PC-9 (cell line): ENCODE results near the gene PRKAR2B. TPM values are rescaled to one million over a fixed set of nuclear protein-coding genes. Genes with fewer than 3 reads are reported as not detected.

Source experiments
- BruUV-seq: library from RNA; stranded (reverse); fragments of 400-500 nt; replicated peaks from 2 replicates; lab custom pipeline; 2021; lab: Mats Ljungman, UMichigan
- CTCF ChIA-PET: fragments of 300-600 bp; sonication (Branson Sonifier 250); formaldehyde crosslinking; loops from one replicate; lab custom pipeline; 2022; ENCODE audit warnings: antibody characterized with exemption; lab: Charles Lee
- POLR2A ChIA-PET: fragments of 300-600 bp; sonication (Branson Sonifier 250); formaldehyde crosslinking; loops from one replicate; lab custom pipeline; 2022; ENCODE audit warnings: antibody characterized with exemption; ENCODE audit not compliant: unreplicated experiment; lab: Charles Lee
- DNase-seq, 2 experiments: peaks; one replicate each; pipeline versions ENCODE4 v3.0.0 to v3.0.0-alpha.2; 2015 to 2022; ENCODE audit warnings: mixed read lengths in 1 of 2
- H2AFZ ChIP-seq: fragments of 200-600 bp; sonication (generic); 2 replicates; pipeline ENCODE4 v1.8.1; 2017; ENCODE audit warnings: antibody characterized with exemption
- H3F3A ChIP-seq: fragments of 200-600 bp; sonication (generic); 2 replicates; pipeline ENCODE4 v1.8.1; 2017; ENCODE audit warnings: antibody characterized with exemption, mild to moderate bottlenecking, low read depth; ENCODE audit not compliant: insufficient read depth
- H3K27ac ChIP-seq: fragments of 200-600 bp; sonication (generic); 2 replicates; pipeline ENCODE4 v1.6.1; 2016; ENCODE audit warnings: mixed run types
- H3K27me3 ChIP-seq: fragments of 200-600 bp; sonication (generic); 2 replicates; pipeline ENCODE4 v1.6.1; 2016; ENCODE audit warnings: low read depth, mixed run types; ENCODE audit not compliant: insufficient read depth
- H3K36me3 ChIP-seq: fragments of 200-600 bp; sonication (generic); 2 replicates; pipeline ENCODE4 v1.6.1; 2016; ENCODE audit warnings: low read depth, mixed run types
- H3K4me1 ChIP-seq: fragments of 200-600 bp; sonication (generic); replicated peaks from 2 replicates; pipeline ENCODE4 v1.6.1; 2016; ENCODE audit warnings: mixed run types; ENCODE audit not compliant: insufficient read depth
- H3K4me2 ChIP-seq: fragments of 200-600 bp; sonication (generic); 2 replicates; pipeline ENCODE4 v1.6.1; 2017; ENCODE audit warnings: mixed run types
- H3K4me3 ChIP-seq: fragments of 200-600 bp; sonication (generic); 2 replicates; pipeline ENCODE4 v1.6.1; 2016; ENCODE audit warnings: mixed run types
- H3K79me2 ChIP-seq: fragments of 200-600 bp; sonication (generic); 2 replicates; pipeline ENCODE4 v1.6.1; 2017; ENCODE audit warnings: low read depth, mixed run types
- H3K9me2 ChIP-seq: fragments of 200-600 bp; sonication (generic); 2 replicates; pipeline ENCODE4 v1.8.1; 2017; ENCODE audit warnings: mild to moderate bottlenecking; ENCODE audit not compliant: insufficient read depth
- H3K9me3 ChIP-seq: fragments of 200-600 bp; sonication (generic); 2 replicates; pipeline ENCODE4 v1.8.1; 2016; ENCODE audit warnings: low read depth; ENCODE audit not compliant: insufficient read depth
- H4K20me1 ChIP-seq: fragments of 200-600 bp; sonication (generic); 2 replicates; pipeline ENCODE4 v1.8.1; 2017; ENCODE audit not compliant: insufficient read depth
- CTCF ChIP-seq: fragments of 200-600 bp; sonication (generic); conservative IDR thresholded peaks from 2 replicates; pipeline ENCODE4 v1.6.1; 2017; ENCODE audit warnings: mixed run types, antibody characterized with exemption, mild to moderate bottlenecking, moderate library complexity
- EZH2 ChIP-seq: fragments of 200-600 bp; sonication (generic); IDR thresholded peaks from 2 replicates; pipeline ENCODE4 v1.8.0; 2017; ENCODE audit warnings: antibody characterized with exemption, low read depth
- intact Hi-C: fragments of 100-400 bp; cut with micrococcal nuclease; formaldehyde crosslinking; loops from one replicate; pipeline ENCODE4 v1.10.0; 2022; ENCODE audit not compliant: unreplicated experiment
- total RNA-seq: library from RNA; stranded (reverse); gene quantifications from 2 replicates; pipeline ENCODE4 v1.2.3, GENCODE V29; 2021

PRKAR2B gene
- total RNA-seq, 1 experiment from 2014 or later = 2.9 TPM

- Histone ChIP-seq H2AFZ (peak overlapping the region; percentile 82; the same call in 1 of the 2 replicates), H3K79me2 (no peaks in the 10 kb centered on the region), H3K9me2 (no peaks in the 10 kb centered on the region), H3K4me3 (no peak overlapping the region), H3K4me2 (peak overlapping the region; percentile 77; the same call in 1 of the 2 replicates), H3F3A (peaks cover 12% of the 10 kb centered on the region), H3K36me3 (no peaks in the 10 kb centered on the region), H3K27ac (no peak overlapping the region), H3K9me3 (no peaks in the 10 kb centered on the region), H4K20me1 (no peaks in the 10 kb centered on the region), H3K27me3 (no peaks in the 10 kb centered on the region), H3K4me1 (peaks cover 22% of the 10 kb centered on the region)
- DNase-seq = no peak
- CTCF ChIA-PET = no interaction called here
- POLR2A ChIA-PET = no interaction called here
- TF ChIP-seq CTCF = no peak
- no peak for TF ChIP-seq EZH2
- intact Hi-C loops = no loop called here
- BruUV-seq = no TSS peak
These were observed 1.0 kb upstream of the PRKAR2B start for GRCh38 chr7:107043491-107043890.

GRCh38 chr7:107043921-107044346 lies 571 bp upstream of the PRKAR2B start:
- intact Hi-C loops = no loop called here
- TF ChIP-seq CTCF (no peak), EZH2 (no peak)
- peaks cover 12% of the 10 kb centered on the region for H3F3A ChIP-seq
- POLR2A ChIA-PET = no interaction called here
- no peak overlapping the region for H3K27ac ChIP-seq
- peak overlapping the region; percentile 82 for H2AFZ ChIP-seq
- peak overlapping the region; percentile 62; the same call in 1 of the 2 replicates for H3K4me3 ChIP-seq
- no peak for DNase-seq
- peaks cover 22% of the 10 kb centered on the region for H3K4me1 ChIP-seq
- no peaks in the 10 kb centered on the region for H3K9me3 ChIP-seq
- no peaks in the 10 kb centered on the region for H3K79me2 ChIP-seq
- BruUV-seq = no TSS peak
- no peaks in the 10 kb centered on the region for H3K36me3 ChIP-seq
- CTCF ChIA-PET = no interaction called here
- H3K9me2 ChIP-seq = no peaks in the 10 kb centered on the region
- no peaks in the 10 kb centered on the region for H3K27me3 ChIP-seq
- no peaks in the 10 kb centered on the region for H4K20me1 ChIP-seq
- H3K4me2 ChIP-seq = peak overlapping the region; percentile 77

- Histone ChIP-seq H3K9me3 (no peaks in the 10 kb centered on the region), H3K4me3 (peak overlapping the region; percentile 63), H3K9me2 (no peaks in the 10 kb centered on the region), H3K27ac (no peak overlapping the region), H3K4me1 (peaks cover 22% of the 10 kb centered on the region), H3K27me3 (no peaks in the 10 kb centered on the region), H3K36me3 (no peaks in the 10 kb centered on the region), H3K79me2 (no peaks in the 10 kb centered on the region), H3F3A (peaks cover 12% of the 10 kb centered on the region), H4K20me1 (no peaks in the 10 kb centered on the region), H2AFZ (peak overlapping the region; percentile 85), H3K4me2 (peak overlapping the region; percentile 82)
- BruUV-seq = no TSS peak
- TF ChIP-seq EZH2 (no peak), CTCF (no peak)
- ChIA-PET POLR2A (no interaction called here), CTCF (no interaction called here)
- intact Hi-C loops = no loop called here
- no peak for DNase-seq
These were observed 873 bp downstream of the PRKAR2B start for GRCh38 chr7:107045195-107045960.
